Stimulated activated CD4-positive, alpha-beta T cell treated with anti-CD3 and anti-CD28 coated beads, Interleukin-2, amount 100 ng/mL, for 4 hours (primary cell): ENCODE measurements around the gene MAP3K10.
A peak's percentile ranks its signal among the peaks of the same experiment; 100 is the strongest.
"Not testable (repeated sequence)": the region's sequence is repeated elsewhere in the genome, so short reads cannot be mapped to it uniquely, and the experiment has no call there.

Experiments
- DNase-seq: peaks from one replicate; pipeline ENCODE4 v3.0.0-alpha.2; 2020; ENCODE audit warnings: low read depth

MAP3K10 gene

GRCh38 chr19:40190891-40191835, at the start of gene MAP3K10:
MAP3K10 (plus strand) TSS chr19:40191426; CDS start chr19:40192032, 606 bp downstream.
- DNase-seq = peak; percentile 55

- DNase-seq = no peak
These were observed 49.7 kb upstream of the MAP3K10 start for GRCh38 chr19:40141551-40141950.

DNA sequence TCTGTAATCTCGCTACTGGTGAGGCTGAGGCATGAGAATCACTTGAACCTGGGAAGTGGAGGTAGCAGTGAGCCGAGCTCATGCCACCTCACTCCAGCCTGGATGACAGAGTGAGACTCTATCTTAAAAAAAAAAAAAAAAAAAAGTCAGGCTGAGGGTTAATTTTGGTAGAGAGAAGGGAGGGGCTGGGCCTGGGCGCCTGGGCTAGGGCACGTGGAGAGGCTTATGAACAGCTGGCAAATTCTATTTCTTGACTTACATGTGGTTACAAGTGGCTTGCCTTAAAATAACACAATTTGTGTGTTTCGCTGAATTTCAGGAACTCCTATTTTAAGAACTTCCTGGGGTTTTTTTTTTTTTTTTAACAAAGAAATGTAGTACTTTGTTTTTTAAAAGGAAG, 47.6 kb upstream of the MAP3K10 start:
- DNase-seq = peak; percentile 16

DNA sequence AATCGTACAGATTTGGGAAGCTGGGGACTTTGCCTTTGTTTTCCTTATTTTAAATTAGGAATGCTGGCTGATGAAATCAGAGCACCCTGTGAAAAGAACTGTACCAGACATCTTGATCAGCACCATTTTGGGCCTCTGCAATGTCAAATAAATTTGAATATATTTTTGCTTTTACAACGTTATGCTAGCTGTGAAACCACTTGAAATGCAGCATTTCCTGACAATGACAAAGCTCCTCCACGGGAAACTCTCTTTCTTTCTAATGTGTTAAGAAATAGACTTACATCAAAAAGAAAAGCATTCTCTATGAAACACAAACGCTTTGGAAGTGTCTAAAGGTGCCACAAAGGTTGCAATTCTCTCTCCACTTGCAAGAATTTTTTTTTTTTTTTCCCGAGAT, 47.1 kb upstream of the MAP3K10 start:
- no peak for DNase-seq

DNA sequence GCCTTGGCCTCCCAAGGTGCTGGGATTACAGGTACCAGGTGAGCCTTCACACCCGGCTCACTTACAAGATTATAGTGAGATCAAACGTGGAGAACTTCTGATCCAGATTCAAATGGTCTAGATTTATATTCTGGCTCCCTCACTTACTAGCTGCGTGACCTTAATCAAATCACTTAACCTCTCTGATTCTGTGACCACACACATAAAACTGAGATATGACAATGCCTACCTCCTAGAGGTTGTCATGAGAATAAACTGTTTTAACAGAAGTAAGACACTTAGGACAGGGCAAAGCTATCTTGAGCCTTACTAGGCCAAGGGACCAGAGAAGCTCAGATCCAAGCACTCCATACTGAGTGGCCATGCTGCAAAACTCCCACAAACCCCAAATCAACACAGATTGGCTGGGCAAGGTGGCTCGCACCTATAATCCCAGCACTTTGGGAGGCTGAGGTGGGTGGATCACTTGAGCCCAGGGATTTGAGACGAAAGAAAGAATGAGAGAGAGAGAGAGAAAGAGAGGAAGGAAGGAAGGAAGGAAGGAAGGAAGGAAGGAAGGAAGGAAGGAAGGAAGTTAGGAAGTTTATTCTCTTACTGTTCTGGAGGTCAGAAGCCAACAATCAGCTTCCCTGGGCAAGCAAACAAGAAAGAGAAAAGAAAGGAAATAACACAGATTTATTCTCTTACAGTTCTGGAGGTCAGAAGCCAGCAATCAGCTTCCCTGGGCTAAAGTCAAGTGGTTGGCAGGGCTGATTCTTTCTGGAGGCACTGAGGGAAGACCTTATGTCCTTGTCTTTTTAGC, 46.1 kb upstream of the MAP3K10 start:
- no peak for DNase-seq

GRCh38 chr19:40145749-40146029, 45.5 kb upstream of the MAP3K10 start:
- not testable (repeated sequence) for DNase-seq

GRCh38 chr19:40147338-40147692, 43.9 kb upstream of the MAP3K10 start:
- no peak for DNase-seq

GRCh38 chr19:40147693-40148347, 43.4 kb upstream of the MAP3K10 start:
- no peak for DNase-seq

DNA sequence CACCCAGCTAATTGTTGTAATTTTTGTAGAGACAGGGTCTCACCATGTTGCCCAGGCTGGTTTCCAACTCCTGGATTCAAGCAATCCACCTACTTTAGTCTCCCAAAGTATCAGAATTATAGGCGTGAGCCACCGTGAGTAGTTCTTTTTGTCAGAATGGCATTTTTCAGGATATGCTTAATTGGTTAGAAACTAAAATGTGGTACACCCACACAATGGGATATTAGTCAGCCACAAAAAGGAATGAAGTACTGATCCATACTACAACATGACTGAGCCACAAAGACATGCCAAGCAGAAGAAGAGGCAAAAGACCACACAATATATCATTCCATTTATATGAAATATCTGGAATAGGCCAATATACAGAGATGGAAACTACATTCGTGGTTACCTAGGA, 41.7 kb upstream of the MAP3K10 start:
- no peak for DNase-seq

- DNase-seq = no peak
These were observed 41.1 kb upstream of the MAP3K10 start for GRCh38 chr19:40150170-40150569.

- DNase-seq = no peak
These were observed 37.0 kb upstream of the MAP3K10 start for GRCh38 chr19:40154121-40154680.

DNA sequence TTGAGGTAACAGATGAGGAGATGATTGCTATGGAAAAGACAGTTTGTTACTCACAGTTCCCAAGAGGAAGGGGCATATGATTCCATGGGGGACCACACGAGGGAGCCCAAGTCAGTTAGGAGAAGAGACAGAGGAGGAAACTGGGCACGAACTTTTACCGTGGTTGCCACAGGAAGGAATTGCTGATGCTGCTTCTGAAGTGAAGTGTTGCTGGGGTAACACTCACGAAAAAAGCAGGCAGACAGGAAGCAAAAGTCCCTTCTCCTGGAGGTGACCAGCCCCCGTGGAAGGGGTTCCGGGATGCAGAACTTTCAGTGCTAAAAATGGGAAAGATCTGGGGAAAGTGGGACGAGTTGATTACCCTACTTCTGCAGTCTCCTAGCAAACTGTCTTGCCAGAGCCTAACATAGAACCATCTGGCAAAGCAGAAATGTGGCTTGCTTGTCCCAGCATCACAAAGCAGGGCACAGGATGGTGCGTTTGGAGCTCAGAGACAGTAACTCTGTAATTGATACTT, 35.4 kb upstream of the MAP3K10 start:
- no peak for DNase-seq

DNA sequence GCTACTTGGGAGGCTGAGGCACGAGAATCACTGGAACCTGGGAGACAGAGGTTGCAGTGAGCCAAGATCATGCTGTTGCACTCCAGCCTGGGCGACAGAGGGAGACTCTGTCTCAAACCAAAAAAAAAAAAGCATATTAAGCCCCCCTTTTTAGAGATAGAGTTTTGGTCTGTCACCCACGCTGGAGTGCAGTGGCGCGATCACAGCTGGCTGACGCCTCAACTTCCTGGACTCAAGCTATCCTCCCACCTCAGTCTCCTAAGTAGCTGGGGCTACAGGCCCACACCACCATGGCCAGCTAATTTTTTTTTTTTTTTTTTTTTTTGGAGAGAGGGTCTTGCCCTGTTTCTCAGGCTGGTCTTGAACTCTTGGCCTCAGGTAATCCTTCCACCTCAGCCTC, 34.2 kb upstream of the MAP3K10 start:
- no peak for DNase-seq

DNA sequence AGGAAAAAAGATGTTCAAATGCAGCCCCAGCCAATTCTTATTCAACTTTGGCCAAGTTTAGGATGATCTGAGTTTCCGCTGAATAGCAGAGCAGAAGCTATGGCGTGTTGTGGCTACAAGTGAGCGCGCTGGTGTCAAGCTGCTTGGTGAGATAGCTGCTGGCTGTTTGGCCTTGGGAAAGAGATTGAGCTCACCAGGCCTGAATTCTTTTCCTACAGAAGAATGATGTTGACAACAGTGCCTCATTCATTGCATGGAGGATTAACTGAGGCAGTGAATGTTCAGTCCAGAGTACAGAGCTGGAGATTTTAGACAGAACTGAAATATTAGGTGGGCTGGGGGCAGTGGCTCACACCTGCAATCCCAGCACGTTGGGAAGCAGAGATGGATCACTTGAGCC, 31.5 kb upstream of the MAP3K10 start:
- DNase-seq = no peak

GRCh38 chr19:40162104-40162503, 29.1 kb upstream of the MAP3K10 start:
- no peak for DNase-seq

DNA sequence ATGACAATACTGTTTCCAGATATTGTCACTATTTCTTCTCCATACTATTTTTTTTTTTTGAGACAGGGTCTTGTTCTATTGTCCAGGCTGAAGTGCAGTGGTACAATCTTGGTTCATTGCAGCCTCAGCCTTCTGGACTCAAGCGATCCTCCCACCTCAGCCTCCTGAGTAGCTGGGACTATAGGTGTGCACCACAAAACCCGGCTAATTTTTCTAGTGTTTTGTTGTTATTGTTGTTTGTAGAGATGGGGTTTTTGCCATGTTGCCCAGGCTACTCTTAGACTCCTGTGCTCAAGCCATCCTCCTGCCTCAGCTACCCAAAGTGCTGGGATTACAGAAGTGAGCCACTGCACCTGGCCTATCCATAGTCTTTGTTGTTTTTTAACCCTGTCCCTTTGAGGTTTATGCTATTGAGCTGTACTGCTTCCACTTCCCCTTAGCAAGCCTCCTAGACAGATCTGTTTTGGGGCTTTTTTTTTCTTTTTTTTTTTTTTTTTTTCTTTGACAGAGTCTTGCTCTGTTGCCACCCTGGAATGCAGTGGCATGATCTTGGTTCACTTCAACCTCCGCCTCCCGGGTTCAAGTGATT, 27.6 kb upstream of the MAP3K10 start:
- no peak for DNase-seq

- DNase-seq = peak; percentile 28
These were observed 25.8 kb upstream of the MAP3K10 start for GRCh38 chr19:40165362-40165937.

- DNase-seq = not testable (repeated sequence)
These were observed 21.5 kb upstream of the MAP3K10 start for GRCh38 chr19:40169482-40170302.

DNA sequence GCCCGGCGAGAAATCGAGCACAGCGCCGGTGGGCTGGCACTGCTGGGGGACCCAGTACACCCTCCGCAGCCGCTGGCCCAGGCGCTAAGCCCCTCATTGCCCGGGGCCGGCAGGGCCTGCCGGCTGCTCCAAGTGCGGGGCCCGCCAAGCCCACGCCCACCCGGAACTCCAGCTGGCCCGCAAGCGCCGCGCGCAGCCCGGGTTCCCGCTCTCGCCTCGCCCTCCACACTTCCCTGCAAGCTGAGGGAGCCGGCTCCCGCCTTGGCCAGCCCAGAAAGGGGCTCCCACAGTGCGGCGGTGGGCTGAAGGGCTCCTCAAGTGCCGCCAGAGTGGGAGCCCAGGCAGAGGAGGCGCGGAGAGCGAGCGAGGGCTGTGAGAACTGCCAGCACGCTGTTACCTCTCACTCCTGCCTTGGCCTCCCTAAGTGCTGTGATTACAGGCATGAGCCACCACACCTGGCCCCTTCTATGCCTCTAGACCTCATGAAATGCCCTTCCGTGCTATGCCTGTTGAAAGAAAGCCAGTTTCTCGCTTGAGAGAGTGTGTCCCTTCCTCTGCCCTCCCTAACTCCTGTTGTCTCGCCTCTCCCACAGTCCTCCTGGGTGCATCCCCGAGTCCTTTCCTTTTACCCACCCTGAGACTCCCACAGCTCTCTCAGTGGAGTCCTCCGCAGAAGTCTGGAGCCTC, 20.8 kb upstream of the MAP3K10 start:
- not testable (repeated sequence) for DNase-seq

DNA sequence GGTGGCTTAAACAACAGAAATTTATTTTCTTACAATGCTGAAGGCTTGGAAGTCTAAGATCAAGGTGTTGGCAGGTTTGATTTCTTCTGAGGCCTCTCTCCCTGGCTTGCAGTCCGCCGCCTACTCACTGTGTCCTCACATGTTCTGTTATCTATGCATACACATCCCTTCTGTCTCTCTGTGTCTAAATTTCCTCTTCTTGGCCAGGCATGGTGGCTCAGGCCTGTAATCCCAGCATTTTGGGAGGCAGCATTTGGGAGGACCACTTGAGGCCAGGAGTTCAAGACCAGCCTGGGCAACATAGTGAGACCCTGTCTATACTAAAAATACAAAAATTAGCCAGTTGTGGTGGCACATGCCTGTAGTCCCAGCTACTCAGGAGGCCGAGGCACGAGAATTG, 19.9 kb upstream of the MAP3K10 start:
- DNase-seq = not testable (repeated sequence)
